NCI-H2196 treated with DMSO at 0.1 percent for 48 hours (cell line): ENCODE measurements around the gene MACROD1.

Experiments
- DNase-seq: peaks from one replicate; lab custom pipeline; 2025; ENCODE audit not compliant: unreplicated experiment; lab: John Stamatoyannopoulos, UW

MACROD1 gene

DNA sequence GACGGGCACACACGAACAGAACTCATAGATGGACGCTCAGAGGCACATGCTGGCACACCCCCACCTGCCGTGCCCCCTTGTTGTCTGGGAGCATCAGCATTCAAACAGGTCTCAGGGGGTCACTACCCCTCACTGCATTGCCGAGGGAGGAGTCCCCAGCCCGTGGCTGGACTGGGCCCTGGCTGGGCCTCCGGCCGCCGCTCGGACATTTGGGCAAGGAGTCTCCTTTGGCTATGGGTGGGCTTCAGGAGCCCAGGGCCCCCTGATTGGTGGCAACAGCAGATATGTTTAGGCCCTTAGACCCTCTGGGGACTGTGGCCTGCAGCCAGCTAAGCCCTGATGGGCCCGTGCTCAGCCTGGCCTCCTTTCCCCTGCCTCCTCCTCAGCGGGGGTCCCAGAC is 88.3 kb downstream of the MACROD1 start:
- DNase-seq = no peak

DNA sequence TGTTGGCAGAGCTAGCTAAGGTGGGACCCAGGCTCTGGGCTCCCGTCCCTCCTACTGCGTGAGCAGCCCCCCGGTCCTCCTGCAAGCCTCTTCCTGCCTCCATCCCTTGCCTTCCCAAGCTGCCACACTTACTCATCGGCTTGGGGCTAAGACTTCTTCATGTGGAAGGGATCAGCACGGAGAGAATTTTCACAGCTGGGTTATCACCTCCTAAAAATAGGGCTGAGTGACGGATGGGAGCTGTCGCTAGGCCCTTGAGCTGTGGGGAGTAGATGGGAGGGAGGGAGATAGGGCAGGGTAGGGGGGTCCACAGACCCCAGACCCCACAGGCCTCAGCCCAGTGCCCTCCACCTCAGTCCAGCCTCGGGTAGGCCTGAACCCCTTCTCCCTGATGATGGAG is 89.2 kb downstream of the MACROD1 start:
- no peak for DNase-seq

- DNase-seq = no peak
Measured at GRCh38 chr11:64074239-64074638, 91.7 kb downstream of the MACROD1 start.

- no peak for DNase-seq
Measured at GRCh38 chr11:64073542-64073941, 92.4 kb downstream of the MACROD1 start.

DNA sequence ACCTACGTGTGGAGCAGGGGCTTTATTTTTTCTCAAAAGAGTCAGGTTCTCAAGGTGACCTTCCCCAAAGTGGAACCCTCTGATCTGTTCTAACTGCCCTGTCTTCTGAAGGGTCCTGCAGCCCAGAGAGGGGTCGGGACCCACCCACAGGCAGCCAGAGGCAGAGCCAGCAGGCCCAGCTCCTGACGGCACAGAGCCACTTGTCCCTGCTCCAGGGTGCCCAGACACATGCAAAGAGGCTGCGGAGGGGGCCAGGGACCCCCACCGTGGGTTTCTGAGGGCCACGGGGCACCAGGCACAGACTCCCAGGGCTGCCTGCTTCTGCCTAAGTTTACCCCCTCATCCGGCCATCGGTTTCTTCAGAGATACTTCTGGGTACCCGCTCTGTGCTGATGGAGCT is 93.0 kb downstream of the MACROD1 start:
- DNase-seq = no peak

DNA sequence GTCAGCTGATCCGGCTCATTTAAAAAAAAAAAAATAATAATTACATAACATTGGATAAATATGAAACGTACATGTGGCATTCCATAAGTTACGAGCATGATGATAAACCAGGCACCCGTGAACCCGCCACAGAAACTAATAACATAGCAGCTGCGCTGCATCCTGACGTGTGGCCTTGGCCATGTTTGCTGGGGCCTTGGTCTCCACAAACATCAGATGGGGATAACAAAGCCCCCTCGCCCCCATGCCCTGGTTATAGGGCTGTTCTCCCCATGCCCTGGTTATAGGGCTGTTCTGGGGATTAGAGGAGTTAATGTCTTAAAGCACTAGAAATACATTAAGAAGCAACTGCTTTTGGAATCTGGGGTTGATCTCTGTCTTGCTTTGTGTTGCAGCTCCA is 93.5 kb downstream of the MACROD1 start:
- DNase-seq = no peak

DNA sequence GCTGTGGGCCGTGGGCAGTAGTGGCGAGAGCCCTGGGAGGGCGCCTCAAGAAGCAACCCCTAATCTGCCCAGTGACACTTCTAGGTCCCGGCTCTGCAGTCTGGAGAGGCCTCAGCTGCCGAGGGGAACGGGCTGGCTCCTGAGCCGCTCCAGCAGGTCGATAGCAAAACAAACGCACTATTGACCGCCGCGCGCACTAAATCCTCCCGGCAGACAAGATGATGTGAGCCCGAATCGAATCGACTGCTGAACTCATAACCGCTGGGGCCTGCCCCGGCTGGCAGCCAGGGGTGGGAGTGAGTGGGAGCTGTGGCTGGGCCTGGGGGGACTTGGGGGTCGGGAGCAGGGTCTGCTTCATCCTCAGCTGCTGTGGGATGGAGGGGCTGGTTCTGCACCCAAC is 94.1 kb downstream of the MACROD1 start:
- no peak for DNase-seq

DNA sequence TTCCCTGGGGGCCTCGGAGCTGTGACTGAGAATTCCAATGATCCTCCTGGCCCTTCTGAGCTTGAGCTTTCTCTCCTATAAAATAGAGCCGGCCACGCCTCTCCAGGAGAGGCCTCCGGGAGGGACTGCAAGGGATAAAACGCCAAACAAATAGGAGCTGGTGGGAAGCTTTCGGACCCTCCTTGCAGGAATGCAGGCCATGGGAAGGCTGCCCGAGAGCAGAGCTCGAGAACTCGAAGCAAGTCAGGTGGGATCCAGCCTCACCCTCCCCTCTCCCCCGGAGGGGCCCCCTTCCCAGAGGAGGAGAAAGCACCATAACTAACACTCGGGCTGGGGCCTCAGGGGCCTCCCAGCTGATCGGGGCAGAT is 95.6 kb downstream of the MACROD1 start:
- DNase-seq = no peak

GRCh38 chr11:64069401-64070313 is 96.3 kb downstream of the MACROD1 start:
- no peak for DNase-seq

GRCh38 chr11:64068705-64069400 is 97.1 kb downstream of the MACROD1 start:
- no peak for DNase-seq

DNA sequence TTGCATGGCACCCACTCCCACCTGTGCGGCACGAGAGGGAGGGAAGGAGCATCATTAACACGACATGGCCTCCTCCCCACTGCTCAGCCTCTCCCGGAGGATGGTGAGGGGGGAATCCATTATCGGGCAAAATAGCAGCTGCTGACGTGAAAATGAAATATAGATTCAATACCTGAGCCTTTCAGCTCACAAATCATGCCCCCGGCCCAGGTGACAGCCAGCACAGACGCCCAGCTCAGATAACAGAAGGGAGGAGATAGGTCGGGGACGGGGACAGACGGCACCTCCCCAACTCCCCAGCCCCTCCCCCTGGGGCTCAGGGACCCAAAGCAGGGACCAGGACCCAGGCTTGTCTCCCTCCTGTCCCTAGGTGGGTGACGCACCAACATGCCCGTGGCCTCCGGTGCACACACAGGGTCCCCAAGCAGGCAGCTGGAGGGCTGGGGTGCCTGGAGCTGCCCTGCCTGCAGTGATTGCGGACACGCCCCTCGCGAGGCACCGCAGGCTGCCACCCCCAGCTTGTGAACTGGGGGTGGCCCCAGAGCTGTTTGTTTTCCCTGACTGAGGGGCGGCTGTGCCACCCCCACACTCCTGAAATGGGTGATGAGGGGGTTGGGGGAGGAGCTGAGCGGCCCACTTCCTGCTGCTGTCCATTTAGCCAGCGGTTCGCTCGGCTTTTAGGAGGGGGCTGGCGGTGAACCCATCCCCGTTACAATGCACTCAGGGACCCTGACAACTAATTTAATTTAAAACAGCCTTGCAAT is 98.5 kb downstream of the MACROD1 start:
- DNase-seq = no peak

DNA sequence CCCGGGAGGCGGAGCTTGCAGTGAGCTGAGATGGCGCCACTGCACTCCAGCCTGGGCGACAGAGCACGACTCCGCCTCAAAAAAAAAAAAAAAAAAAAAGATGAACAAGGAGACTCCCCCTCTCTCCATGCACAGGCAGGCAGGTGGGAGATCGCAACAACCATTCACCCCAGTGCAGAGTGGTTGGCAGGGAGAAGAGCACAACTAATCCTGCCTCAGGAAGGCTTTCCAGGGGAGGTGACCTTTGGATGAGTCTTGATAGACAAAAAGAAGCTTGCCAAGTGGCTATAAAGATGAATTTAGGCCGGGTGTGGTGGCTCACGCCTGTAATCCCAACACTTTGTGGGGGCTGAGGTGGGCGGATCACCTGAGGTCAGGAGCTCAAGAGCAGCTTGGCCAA is 100.2 kb downstream of the MACROD1 start:
- DNase-seq = no peak

GRCh38 chr11:64065141-64065465 is 100.8 kb downstream of the MACROD1 start:
- DNase-seq = no peak

- DNase-seq = no peak
Measured at GRCh38 chr11:64064374-64065140, 101.4 kb downstream of the MACROD1 start.

GRCh38 chr11:64063777-64064176 is 102.1 kb downstream of the MACROD1 start:
- DNase-seq = no peak

DNA sequence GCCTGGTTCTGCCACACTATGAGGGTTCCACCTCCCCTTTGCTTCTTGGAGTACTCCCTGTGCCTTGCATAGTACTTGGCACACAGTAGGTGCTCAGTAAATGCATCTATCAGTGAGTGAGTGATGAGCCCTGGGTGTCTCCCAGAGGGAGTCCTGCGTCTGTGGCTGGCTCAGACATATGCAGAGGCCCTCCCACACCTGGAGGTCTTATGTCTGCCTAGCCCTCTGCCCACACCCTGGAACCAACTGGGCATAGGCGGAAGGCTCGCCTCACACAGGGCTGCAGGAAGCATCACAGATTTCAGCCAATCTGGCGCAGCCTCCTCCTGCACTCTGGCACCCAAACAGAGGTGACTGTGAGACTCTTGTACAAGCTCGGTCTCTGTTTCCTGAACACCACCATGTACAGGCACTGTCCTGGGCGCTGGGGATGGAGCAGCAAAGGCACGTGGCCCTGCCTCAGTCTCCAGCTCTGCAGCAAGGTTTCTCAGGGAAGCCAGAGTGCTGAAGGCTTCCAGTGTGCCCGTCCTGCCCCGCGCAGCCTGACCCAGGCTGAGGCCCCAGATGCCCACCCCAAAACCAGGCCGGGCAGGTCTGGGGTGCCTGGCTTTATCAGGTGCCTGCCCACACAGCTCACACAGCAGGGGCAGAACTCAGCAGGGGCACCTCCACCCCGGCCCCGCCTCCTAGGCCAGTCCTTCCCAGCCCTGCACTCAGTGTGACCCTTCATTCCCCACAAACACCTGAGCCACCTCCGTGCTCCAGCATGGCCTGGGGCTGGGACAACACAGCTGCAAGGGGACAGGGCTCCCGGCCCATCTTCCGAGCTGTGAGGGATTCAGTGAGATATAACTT is 103.5 kb downstream of the MACROD1 start:
- DNase-seq = no peak

DNA sequence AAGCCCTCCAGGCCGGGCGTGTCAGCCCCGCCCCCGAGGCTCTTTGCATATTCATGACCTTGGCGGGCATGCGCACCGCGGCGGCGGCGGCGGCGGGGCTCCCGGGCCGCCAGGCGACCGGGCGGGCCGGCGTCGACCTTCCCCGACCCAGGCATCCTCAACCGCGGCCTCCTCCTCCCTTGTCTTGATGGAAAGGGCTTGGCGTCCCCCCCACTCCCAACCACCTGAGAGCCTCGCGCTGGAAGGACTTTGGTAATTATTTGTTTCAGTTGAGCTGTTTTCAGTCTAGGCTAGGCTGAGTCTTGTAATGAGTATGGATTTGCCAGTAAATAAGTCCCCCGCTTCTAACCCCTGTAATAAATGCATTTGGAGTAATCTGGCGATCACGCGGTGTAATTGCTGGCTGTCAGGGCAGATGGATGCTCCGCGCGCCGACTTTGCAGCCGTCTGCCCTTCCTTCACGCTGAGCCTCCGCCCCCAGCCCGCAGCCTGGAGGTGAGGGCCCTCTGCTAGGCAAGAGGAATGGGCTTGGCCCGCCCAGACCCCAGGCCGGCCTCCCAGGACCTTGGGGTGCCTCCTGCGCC is 105.0 kb downstream of the MACROD1 start:
- DNase-seq = no peak

DNA sequence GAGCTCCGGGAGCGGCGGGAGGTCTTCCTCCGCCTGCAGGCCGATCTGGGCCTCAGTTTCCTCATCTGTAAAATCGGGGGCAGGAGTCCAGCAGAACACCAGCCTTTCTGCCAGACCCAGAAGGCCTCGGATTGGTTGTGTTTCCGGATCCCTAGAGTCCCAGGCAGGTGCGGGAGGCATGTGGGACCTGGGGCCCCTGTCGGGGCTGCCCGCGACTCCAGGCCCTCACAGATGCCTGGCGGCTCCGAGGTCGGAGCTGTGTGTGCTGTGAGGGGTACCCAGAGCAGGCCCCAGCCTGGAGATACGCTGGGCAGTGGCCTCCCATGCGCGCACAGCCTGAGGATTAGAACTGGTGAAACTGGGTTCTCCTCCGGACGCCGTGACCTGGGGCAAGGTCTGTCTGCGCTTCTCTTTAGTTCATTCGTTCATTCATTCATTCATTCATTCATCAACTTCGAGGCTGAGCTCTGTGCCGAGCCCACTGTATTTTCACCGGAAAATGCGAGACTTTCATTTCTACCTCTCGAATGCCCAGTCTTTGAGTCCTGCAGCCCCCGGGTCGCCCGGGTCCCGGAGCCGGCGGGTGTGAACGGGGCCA is 105.6 kb downstream of the MACROD1 start:
- no peak for DNase-seq

GRCh38 chr11:64059339-64060140 is 106.4 kb downstream of the MACROD1 start:
- no peak for DNase-seq
